ENCODE results near the gene SLC5A4. TPM values are rescaled to one million over a fixed set of nuclear protein-coding genes. Genes with fewer than 3 reads are reported as not detected.

The SLC5A4 gene
- total and polyA plus RNA-seq, 10 of the 15 experiments (the other 5 are each of a cell fraction or from before 2014, with no cell fraction given): not detected

GRCh38 chr22:32185821-32186220 lies 69.3 kb downstream of the SLC5A4 start:
- Histone ChIP-seq H3K27ac (ENCODE audit: control insufficient read depth, insufficient read depth) (no peak overlapping the region), H3K9me3 (replicated peaks; ENCODE audit: control insufficient read depth, insufficient read depth, low read length) (no peaks in the 10 kb centered on the region), H3K27me3 (replicated peaks in 1 of 2; ENCODE audit: control insufficient read depth in 2 of 2, insufficient read depth in 2 of 2, low read length in 1 of 2) (no peaks in the 10 kb centered on the region), H2AFZ (ENCODE audit: control insufficient read depth, low read depth, low read length) (no peak overlapping the region), H3K79me2 (ENCODE audit: control insufficient read depth, insufficient read depth, low read length) (no peaks in the 10 kb centered on the region), H4K20me1 (ENCODE audit: control insufficient read depth, insufficient read depth) (no peaks in the 10 kb centered on the region), H3K9ac (ENCODE audit: control insufficient read depth, insufficient read depth, low read length) (no peak overlapping the region), H3K4me1 (ENCODE audit: control insufficient read depth, insufficient read depth, low read length) (no peaks in the 10 kb centered on the region), H3K4me3 (no peak overlapping the region), H3K36me3 (ENCODE audit: control insufficient read depth in 2 of 2, insufficient read depth in 2 of 2, low read length in 1 of 2) (no peaks in the 10 kb centered on the region), H3K4me2 (ENCODE audit: control insufficient read depth, insufficient read depth) (no peak overlapping the region)
- in situ Hi-C loops (cut with MboI): no loop called here
- ChIA-PET POLR2A (no interaction called here), SMC1A (ENCODE audit: uncharacterized antibody, unreplicated experiment) (no interaction called here), CTCF (interaction anchor here (0.8 kb wide), 1 partner anchor 9 kb away, joined by 3 read pairs; no protein-coding TSS in a partner anchor), RAD21 (ENCODE audit: unreplicated experiment) (no interaction called here)
- no peak for ATAC-seq
- TF ChIP-seq BACH1 (IDR thresholded peaks at IDR 0.05; ENCODE audit: borderline replicate concordance) (no peak), GATAD2B (conservative IDR thresholded peaks at IDR 0.05; ENCODE audit: low read depth) (no peak), DPF2 (IDR thresholded peaks at IDR 0.05) (no peak), E4F1 (IDR thresholded peaks at IDR 0.05; ENCODE audit: borderline replicate concordance, partially characterized antibody) (no peak), HDAC6 (IDR thresholded peaks at IDR 0.05; ENCODE audit: unreplicated experiment) (no peak)
- intact Hi-C loops (cut with micrococcal nuclease; ENCODE audit: unreplicated experiment): no loop called here
- no peak for DNase-seq (ENCODE audit: low read depth, low spot score)
- 52% methylated on average over 3 of the region's 3 CpGs for WGBS (ENCODE audit: insufficient coverage, insufficient replicate concordance, low lambda C conversion rate, missing lambda C conversion rate)
- FAIRE-seq: no peak
- no TSS peak for BruUV-seq (replicated peaks)

DNA sequence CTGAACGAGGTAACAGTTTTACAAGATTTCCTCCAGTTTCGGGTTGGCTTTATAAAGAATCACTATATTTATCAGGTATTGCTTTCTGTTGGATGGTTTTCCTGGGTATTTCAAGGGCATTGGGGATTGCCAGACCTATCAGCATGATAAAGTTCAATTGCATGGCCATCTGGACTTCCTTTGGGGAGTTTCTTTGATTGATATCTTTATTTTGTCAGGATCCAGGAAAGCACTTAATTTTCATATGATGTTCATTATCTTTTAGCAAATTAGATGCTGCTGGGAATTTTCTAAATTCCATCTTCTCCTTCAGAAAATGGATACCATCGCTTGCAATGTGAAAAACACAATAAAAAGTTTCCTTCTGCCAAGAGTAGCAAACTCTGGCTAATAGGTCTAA lies 71.5 kb downstream of the SLC5A4 start:
- no peak overlapping the region for H2AFZ ChIP-seq (ENCODE audit: control insufficient read depth, low read depth, low read length)
- no peaks in the 10 kb centered on the region for H3K36me3 ChIP-seq (ENCODE audit: control insufficient read depth in 2 of 2, insufficient read depth in 2 of 2, low read length in 1 of 2)
- SMC1A ChIA-PET (ENCODE audit: uncharacterized antibody, unreplicated experiment): no interaction called here
- DNase-seq (ENCODE audit: low read depth, low spot score) (no peak), ATAC-seq (no peak), FAIRE-seq (no peak)
- no TSS peak for BruUV-seq (replicated peaks)
- no peak overlapping the region for H3K4me3 ChIP-seq
- intact Hi-C loops (cut with micrococcal nuclease; ENCODE audit: unreplicated experiment): no loop called here
- no peak overlapping the region for H3K4me2 ChIP-seq (ENCODE audit: control insufficient read depth, insufficient read depth)
- H3K79me2 ChIP-seq (ENCODE audit: control insufficient read depth, insufficient read depth, low read length): no peaks in the 10 kb centered on the region
- no peaks in the 10 kb centered on the region; a peak in 2 of 4 replicates for H3K27me3 ChIP-seq (replicated peaks in 1 of 2; ENCODE audit: control insufficient read depth in 2 of 2, insufficient read depth in 2 of 2, low read length in 1 of 2)
- no peak for TF ChIP-seq NFYB (IDR thresholded peaks at IDR 0.05; ENCODE audit: insufficient read depth, low read depth, low read length)
- no peak for TF ChIP-seq ETV6 (conservative IDR thresholded peaks at IDR 0.05 in 1 of 2, IDR thresholded peaks at IDR 0.05 in 1 of 2; ENCODE audit: borderline replicate concordance in 1 of 2, low read depth in 1 of 2)
- no peak for TF ChIP-seq SP1 (IDR thresholded peaks at IDR 0.05; ENCODE audit: low read depth, low read length)
- TF ChIP-seq RELA (IDR thresholded peaks at IDR 0.05; ENCODE audit: borderline replicate concordance, partially characterized antibody): no peak
- no peak for TF ChIP-seq NRF1 (conservative IDR thresholded peaks at IDR 0.05; ENCODE audit: low read depth, low read length)
- H4K20me1 ChIP-seq (ENCODE audit: control insufficient read depth, insufficient read depth): no peaks in the 10 kb centered on the region
- no peaks in the 10 kb centered on the region for H3K4me1 ChIP-seq (ENCODE audit: control insufficient read depth, insufficient read depth, low read length)
- no peak overlapping the region for H3K9ac ChIP-seq (ENCODE audit: control insufficient read depth, insufficient read depth, low read length)
- 4% methylated on average over 3 of the region's 3 CpGs for WGBS (ENCODE audit: insufficient coverage, insufficient replicate concordance, low lambda C conversion rate, missing lambda C conversion rate)
- RAD21 ChIA-PET (ENCODE audit: unreplicated experiment): no interaction called here
- CTCF ChIA-PET: no interaction called here
- H3K27ac ChIP-seq (ENCODE audit: control insufficient read depth, insufficient read depth): no peak overlapping the region
- POLR2A ChIA-PET: no interaction called here
- in situ Hi-C loops (cut with MboI): no loop called here
- no peaks in the 10 kb centered on the region for H3K9me3 ChIP-seq (replicated peaks; ENCODE audit: control insufficient read depth, insufficient read depth, low read length)
